Fibroblast of lung (primary cell): Measurements from ENCODE around the gene RFPL4AL1. TPM values are rescaled to one million over a fixed set of nuclear protein-coding genes. Genes with fewer than 3 reads are reported as not detected.

Experiments used
- DNase-seq, 2 donors: peaks; one replicate each; pipeline versions ENCODE4 v3.0.0 to v3.0.0-alpha.2; 2010; ENCODE audit warnings: low read depth in 2 of 2
- H2AFZ ChIP-seq: 2 replicates; pipeline ENCODE4 v1.5.1; 2012; ENCODE audit warnings: low read length, control low read depth, inconsistent platforms
- H3K27ac ChIP-seq: 2 replicates; pipeline ENCODE4 v1.5.1; 2011; ENCODE audit warnings: low read length, control low read depth; ENCODE audit not compliant: insufficient read depth
- H3K27me3 ChIP-seq: 2 replicates; pipeline ENCODE4 v1.5.1; 2011; ENCODE audit warnings: mild to moderate bottlenecking, low read length; ENCODE audit not compliant: control insufficient read depth, insufficient read depth
- H3K36me3 ChIP-seq: 2 replicates; pipeline ENCODE4 v1.5.1; 2011; ENCODE audit warnings: low read length; ENCODE audit not compliant: control insufficient read depth, insufficient read depth
- H3K4me1 ChIP-seq: 2 replicates; pipeline ENCODE4 v1.5.1; 2011; ENCODE audit warnings: low read length; ENCODE audit not compliant: control insufficient read depth, insufficient read depth; ENCODE audit errors: extremely low read depth
- H3K4me2 ChIP-seq: 2 replicates; pipeline ENCODE4 v1.5.1; 2011; ENCODE audit warnings: low read length, control low read depth; ENCODE audit not compliant: insufficient read depth; ENCODE audit errors: extremely low read depth
- H3K4me3 ChIP-seq, 4 experiments: fragments of 200-600 bp in 1 of 4; sonication (generic) in 1 of 4; replicated peaks in 1 of 4; 2 replicates each; pipeline ENCODE4 v1.5.1; 2011 to 2016; ENCODE audit warnings: low read length in 4 of 4, low read depth in 3 of 4, mild to moderate bottlenecking in 3 of 4, control low read depth in 2 of 4, inconsistent platforms in 1 of 4, mixed read lengths in 1 of 4; ENCODE audit not compliant: insufficient read depth in 1 of 4; ENCODE audit errors: control extremely low read depth in 1 of 4
- H3K79me2 ChIP-seq: 2 replicates; pipeline ENCODE4 v1.5.1; 2012; ENCODE audit warnings: mild to moderate bottlenecking, low read length, inconsistent platforms; ENCODE audit not compliant: control insufficient read depth, insufficient read depth
- H3K9ac ChIP-seq: 2 replicates; pipeline ENCODE4 v1.5.1; 2011; ENCODE audit warnings: mild to moderate bottlenecking, low read length, control low read depth; ENCODE audit not compliant: insufficient read depth
- H3K9me3 ChIP-seq: 2 replicates; pipeline ENCODE4 v1.5.1; 2012; ENCODE audit warnings: low read depth, low read length; ENCODE audit not compliant: control insufficient read depth, insufficient read depth
- H4K20me1 ChIP-seq: 2 replicates; pipeline ENCODE4 v1.5.1; 2011; ENCODE audit warnings: low read length; ENCODE audit not compliant: control insufficient read depth, insufficient read depth; ENCODE audit errors: extremely low read depth
- EZH2 ChIP-seq: IDR thresholded peaks from 2 replicates; pipeline ENCODE4 v1.5.1; 2012; ENCODE audit warnings: low read length, control low read depth, mild to moderate bottlenecking; ENCODE audit errors: missing control alignments
- polyA plus RNA-seq, 2 donors: library from polyadenylated mRNA; depleted of rRNA in 1 of 2; stranded (reverse) in 1 of 2; unstranded in 1 of 2; fragments of >200 nt; gene quantifications; 2 replicates each; pipeline ENCODE4 v1.2.1, GENCODE V29; 2011 to 2012; ENCODE audit warnings: missing spikeins in 1 of 2
- total RNA-seq: library from RNA; depleted of rRNA; stranded (reverse); fragments of >200 nt; gene quantifications from 2 replicates; pipeline ENCODE4 v1.2.1, GENCODE V29; 2014
- TF ChIP-seq, protein P1 (sequence below), 2 donors: IDR thresholded peaks in 1 of 2; conservative IDR thresholded peaks in 1 of 2; 1 replicate in 1 of 2; 2 replicates in 1 of 2; pipeline ENCODE4 v1.5.1; 2011 to 2012; ENCODE audit warnings: low read length in 2 of 2, control low read depth in 1 of 2, inconsistent platforms in 1 of 2, low read depth in 1 of 2, mild to moderate bottlenecking in 1 of 2

The RFPL4AL1 gene
- total and polyA plus RNA-seq, 2 donors (not counting 1 experiment from before 2014, with no cell fraction given): not detected

DNA sequence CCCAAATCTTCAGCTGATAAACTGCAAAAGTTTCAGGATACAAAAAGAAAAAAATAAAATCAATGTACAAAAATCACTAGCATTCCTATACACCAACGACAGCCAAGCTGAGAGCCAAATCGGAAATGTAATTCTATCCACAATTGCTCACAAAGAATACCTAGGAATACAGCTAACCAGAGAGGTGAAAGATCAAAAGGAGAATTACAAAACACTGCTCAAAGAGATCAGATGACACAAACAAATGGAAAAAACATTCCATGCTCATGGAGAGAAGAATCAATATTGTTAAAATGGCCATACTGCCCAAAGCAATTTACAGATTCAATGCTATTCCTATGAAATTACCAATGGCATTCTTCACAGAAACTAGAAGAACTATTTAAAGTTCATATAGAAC lies 33.4 kb downstream of the RFPL4AL1 start:
- no peak overlapping the region for H2AFZ ChIP-seq
- H3K4me1 ChIP-seq: no peaks in the 10 kb centered on the region
- H3K9me3 ChIP-seq: no peaks in the 10 kb centered on the region
- H3K27ac ChIP-seq: no peak overlapping the region
- DNase-seq: no peak
- H3K4me2 ChIP-seq: no peak overlapping the region
- no peaks in the 10 kb centered on the region for H4K20me1 ChIP-seq
- no peaks in the 10 kb centered on the region for H3K36me3 ChIP-seq
- no peak overlapping the region for H3K4me3 ChIP-seq
- H3K9ac ChIP-seq: no peak overlapping the region
- H3K79me2 ChIP-seq: no peaks in the 10 kb centered on the region
- no peaks in the 10 kb centered on the region for H3K27me3 ChIP-seq
- TF ChIP-seq EZH2: no peak
- TF ChIP-seq, protein P1, sequence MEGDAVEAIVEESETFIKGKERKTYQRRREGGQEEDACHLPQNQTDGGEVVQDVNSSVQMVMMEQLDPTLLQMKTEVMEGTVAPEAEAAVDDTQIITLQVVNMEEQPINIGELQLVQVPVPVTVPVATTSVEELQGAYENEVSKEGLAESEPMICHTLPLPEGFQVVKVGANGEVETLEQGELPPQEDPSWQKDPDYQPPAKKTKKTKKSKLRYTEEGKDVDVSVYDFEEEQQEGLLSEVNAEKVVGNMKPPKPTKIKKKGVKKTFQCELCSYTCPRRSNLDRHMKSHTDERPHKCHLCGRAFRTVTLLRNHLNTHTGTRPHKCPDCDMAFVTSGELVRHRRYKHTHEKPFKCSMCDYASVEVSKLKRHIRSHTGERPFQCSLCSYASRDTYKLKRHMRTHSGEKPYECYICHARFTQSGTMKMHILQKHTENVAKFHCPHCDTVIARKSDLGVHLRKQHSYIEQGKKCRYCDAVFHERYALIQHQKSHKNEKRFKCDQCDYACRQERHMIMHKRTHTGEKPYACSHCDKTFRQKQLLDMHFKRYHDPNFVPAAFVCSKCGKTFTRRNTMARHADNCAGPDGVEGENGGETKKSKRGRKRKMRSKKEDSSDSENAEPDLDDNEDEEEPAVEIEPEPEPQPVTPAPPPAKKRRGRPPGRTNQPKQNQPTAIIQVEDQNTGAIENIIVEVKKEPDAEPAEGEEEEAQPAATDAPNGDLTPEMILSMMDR (conservative IDR thresholded peaks at IDR 0.05 in 1 of 2, IDR thresholded peaks at IDR 0.05 in 1 of 2; ENCODE audit: low read depth in 1 of 2, low read length in 2 of 2): no peak

DNA sequence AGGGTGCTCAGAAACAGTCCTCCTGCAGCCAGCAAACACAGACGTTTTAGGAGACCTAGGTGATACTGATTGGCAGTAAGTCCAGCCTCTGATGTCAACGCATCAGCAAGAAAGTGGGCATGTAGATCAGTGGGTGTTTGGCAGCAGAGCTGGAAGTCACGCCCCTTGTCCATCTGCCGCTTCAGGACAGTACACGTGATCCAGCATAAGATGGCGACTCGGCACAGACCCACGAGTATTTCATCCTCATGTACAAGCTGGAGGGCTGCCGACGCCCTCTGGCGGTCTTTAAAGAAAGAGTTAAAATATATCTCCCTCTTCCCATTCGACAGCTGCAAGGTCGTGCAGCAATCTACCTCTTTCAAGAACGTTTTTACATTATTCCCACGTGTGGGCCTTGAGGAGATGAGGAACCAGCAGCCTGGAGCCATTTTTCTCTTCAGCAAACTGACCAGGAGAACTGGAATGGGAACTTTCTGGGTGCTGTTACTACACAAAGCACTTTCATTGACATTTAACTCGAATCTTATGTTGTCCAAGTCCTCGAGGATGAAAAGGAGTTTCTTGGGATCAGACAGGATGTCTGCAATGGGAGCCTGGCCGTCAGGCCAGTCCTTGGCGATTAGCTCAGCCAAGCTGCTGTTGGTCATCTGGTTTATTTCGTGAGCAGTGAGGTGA lies 40.6 kb downstream of the RFPL4AL1 start:
- H4K20me1 ChIP-seq: no peaks in the 10 kb centered on the region
- H3K4me2 ChIP-seq: no peak overlapping the region
- H3K27me3 ChIP-seq: no peaks in the 10 kb centered on the region
- H3K4me1 ChIP-seq: no peaks in the 10 kb centered on the region
- H3K4me3 ChIP-seq: no peak overlapping the region
- no peaks in the 10 kb centered on the region for H3K36me3 ChIP-seq
- H3K79me2 ChIP-seq: no peaks in the 10 kb centered on the region
- H2AFZ ChIP-seq: no peak overlapping the region
- H3K27ac ChIP-seq: no peak overlapping the region
- no peak overlapping the region for H3K9ac ChIP-seq
- peak; percentile 5 to 6 for DNase-seq
- H3K9me3 ChIP-seq: no peaks in the 10 kb centered on the region
- TF ChIP-seq, protein P1 (conservative IDR thresholded peaks at IDR 0.05 in 1 of 2, IDR thresholded peaks at IDR 0.05 in 1 of 2; ENCODE audit: low read depth in 1 of 2, low read length in 2 of 2): no peak
- TF ChIP-seq EZH2: no peak

DNA sequence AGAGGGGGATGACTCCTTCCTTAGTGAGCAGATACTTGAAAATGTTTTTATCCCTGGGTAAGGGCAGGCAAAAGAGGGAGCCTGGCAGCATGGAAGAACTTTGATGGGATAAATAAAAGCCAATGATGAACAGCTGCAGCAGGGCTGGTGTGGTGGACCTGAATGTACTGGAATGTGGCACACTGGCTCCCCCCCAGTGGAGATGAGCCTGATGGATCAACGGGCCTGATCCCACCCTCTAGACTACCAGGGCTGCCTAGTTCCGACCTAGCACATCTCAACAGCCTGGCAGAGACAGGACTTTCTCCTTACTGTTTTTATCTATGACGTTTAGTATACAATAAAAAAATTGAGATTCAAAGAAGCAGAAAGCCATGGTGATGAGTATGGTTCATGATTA lies 42.4 kb downstream of the RFPL4AL1 start:
- H3K9me3 ChIP-seq: no peaks in the 10 kb centered on the region
- H4K20me1 ChIP-seq: no peaks in the 10 kb centered on the region
- no peak overlapping the region for H3K9ac ChIP-seq
- no peak for DNase-seq
- H3K27ac ChIP-seq: no peak overlapping the region
- no peaks in the 10 kb centered on the region for H3K79me2 ChIP-seq
- no peaks in the 10 kb centered on the region for H3K4me1 ChIP-seq
- TF ChIP-seq EZH2: no peak
- TF ChIP-seq, protein P1 (conservative IDR thresholded peaks at IDR 0.05 in 1 of 2, IDR thresholded peaks at IDR 0.05 in 1 of 2; ENCODE audit: low read depth in 1 of 2, low read length in 2 of 2): no peak
- H3K36me3 ChIP-seq: no peaks in the 10 kb centered on the region
- H3K27me3 ChIP-seq: no peaks in the 10 kb centered on the region
- H2AFZ ChIP-seq: no peak overlapping the region
- no peak overlapping the region for H3K4me3 ChIP-seq
- H3K4me2 ChIP-seq: no peak overlapping the region
